SJCRH30 (cell line): ENCODE measurements around the gene PREX1. TPM values are rescaled to one million over a fixed set of nuclear protein-coding genes. Genes with fewer than 3 reads are reported as not detected.
A peak's percentile ranks its signal among the peaks of the same experiment; 100 is the strongest.

Experiments
- DNase-seq, 2 experiments: peaks; one replicate each; pipeline ENCODE4 v3.0.0-alpha.2; 2015 to 2020
- H3K27ac ChIP-seq: fragments of 250-450 bp; sonication (Bioruptor Pico); 2 replicates; pipeline ENCODE4 v1.5.1; 2020; ENCODE audit warnings: mild to moderate bottlenecking, moderate library complexity
- H3K27me3 ChIP-seq: fragments of 250-450 bp; sonication (Bioruptor Pico); 2 replicates; pipeline ENCODE4 v1.5.1; 2020; ENCODE audit warnings: mild to moderate bottlenecking, moderate library complexity
- H3K36me3 ChIP-seq: fragments of 250-450 bp; sonication (Bioruptor Pico); 2 replicates; pipeline ENCODE4 v1.5.1; 2020; ENCODE audit warnings: mild to moderate bottlenecking, moderate library complexity
- H3K4me1 ChIP-seq: fragments of 250-450 bp; sonication (Bioruptor Pico); 2 replicates; pipeline ENCODE4 v1.5.1; 2020; ENCODE audit warnings: mild to moderate bottlenecking, moderate library complexity
- H3K4me3 ChIP-seq: fragments of 250-450 bp; sonication (Bioruptor Pico); 2 replicates; pipeline ENCODE4 v1.5.1; 2020; ENCODE audit warnings: mild to moderate bottlenecking, moderate library complexity
- H3K9me3 ChIP-seq: fragments of 250-450 bp; sonication (Bioruptor Pico); replicated peaks from 2 replicates; pipeline ENCODE4 v1.5.1; 2020; ENCODE audit warnings: mild to moderate bottlenecking, moderate library complexity
- total RNA-seq: library from RNA; depleted of rRNA; stranded (reverse); fragments of >200 nt; shearing (Covaris generic); gene quantifications from 2 replicates; pipeline ENCODE4 v1.2.3, GENCODE V29; 2014

PREX1 gene
- total RNA-seq, 1 experiment from 2014 or later = 88.9 TPM

GRCh38 chr20:48631114-48632016 lies 196.4 kb downstream of the PREX1 start:
- Histone ChIP-seq H3K9me3 (no peaks in the 10 kb centered on the region), H3K4me1 (peaks cover 42% of the 10 kb centered on the region), H3K4me3 (no peak overlapping the region), H3K27me3 (no peaks in the 10 kb centered on the region), H3K27ac (peak overlapping the region; percentile 66), H3K36me3 (peaks cover 18% of the 10 kb centered on the region)
- DNase-seq = peak; percentile 87 to 96

DNA sequence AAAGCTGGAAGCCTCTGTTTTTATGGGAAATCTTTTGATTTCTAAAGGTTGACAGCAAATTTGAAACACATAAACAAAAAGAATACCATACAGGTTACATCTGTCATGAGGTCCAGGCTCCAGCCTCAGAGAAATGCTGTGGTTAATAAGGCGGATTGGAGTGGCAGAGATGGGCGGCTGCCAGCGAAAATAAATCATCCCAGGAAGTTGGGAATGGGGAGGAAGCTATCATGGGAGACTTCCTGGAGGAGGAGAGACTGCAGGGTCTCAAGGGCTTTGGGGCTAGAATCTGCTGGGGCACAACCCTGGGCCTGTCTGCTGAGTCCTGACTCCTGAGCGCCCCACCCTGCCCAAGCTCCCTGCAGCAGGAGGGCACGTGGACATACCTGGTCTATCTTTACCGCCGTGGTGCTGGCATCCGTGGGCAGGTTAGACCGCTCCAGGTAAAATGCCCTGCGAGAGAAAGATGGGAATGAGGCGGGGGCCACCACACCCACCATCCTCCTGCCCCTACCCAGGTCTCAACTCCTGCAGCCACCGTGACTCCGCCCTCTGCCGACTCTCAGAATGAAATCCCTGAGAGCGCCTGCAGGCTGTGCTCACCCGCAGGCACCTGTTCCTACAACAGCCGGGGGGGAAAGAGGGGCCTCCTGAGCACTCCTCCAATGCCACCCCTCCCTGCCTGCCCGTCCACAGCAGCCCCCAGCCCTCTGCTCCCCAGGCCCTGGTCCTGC lies 197.3 kb downstream of the PREX1 start:
- Histone ChIP-seq H3K27ac (peak overlapping the region; percentile 66), H3K9me3 (no peaks in the 10 kb centered on the region), H3K36me3 (peaks cover 21% of the 10 kb centered on the region), H3K27me3 (no peaks in the 10 kb centered on the region), H3K4me1 (peaks cover 42% of the 10 kb centered on the region), H3K4me3 (no peak overlapping the region)
- DNase-seq = peak; percentile 71 to 76

- peaks cover 42% of the 10 kb centered on the region for H3K4me1 ChIP-seq
- H3K27ac ChIP-seq = no peak overlapping the region
- no peaks in the 10 kb centered on the region for H3K27me3 ChIP-seq
- H3K36me3 ChIP-seq = peaks cover 21% of the 10 kb centered on the region
- no peak overlapping the region for H3K4me3 ChIP-seq
- H3K9me3 ChIP-seq = no peaks in the 10 kb centered on the region
- no peak for DNase-seq
Observed at GRCh38 chr20:48629960-48630315, 197.9 kb downstream of the PREX1 start.

- no peaks in the 10 kb centered on the region for H3K27me3 ChIP-seq
- H3K36me3 ChIP-seq = peaks cover 21% of the 10 kb centered on the region
- peaks cover 42% of the 10 kb centered on the region for H3K4me1 ChIP-seq
- H3K27ac ChIP-seq = no peak overlapping the region
- no peaks in the 10 kb centered on the region for H3K9me3 ChIP-seq
- DNase-seq = peak; percentile 59 to 68
- no peak overlapping the region for H3K4me3 ChIP-seq
Observed at GRCh38 chr20:48629069-48629959, 198.5 kb downstream of the PREX1 start.

DNA sequence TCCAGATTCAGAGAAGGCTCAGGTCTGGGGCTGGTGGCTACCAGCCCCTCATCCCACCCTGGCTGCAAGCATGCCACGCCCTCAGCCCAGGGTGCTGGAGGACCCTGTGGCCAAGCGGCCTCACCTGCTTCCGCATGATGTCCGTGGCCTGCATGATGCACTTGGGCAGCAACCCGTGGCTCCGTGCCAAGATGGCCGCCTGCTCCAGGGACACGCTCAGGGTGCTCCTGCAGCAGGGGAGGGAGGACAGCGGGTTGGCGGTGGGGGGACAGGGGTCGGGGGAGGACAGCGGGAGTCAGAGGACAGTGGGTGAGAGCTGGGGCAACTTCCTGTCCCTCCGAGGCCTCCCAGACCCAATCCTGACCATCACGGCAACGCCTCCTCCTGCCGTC lies 200.1 kb downstream of the PREX1 start:
- DNase-seq = no peak
- Histone ChIP-seq H3K36me3 (peaks cover 21% of the 10 kb centered on the region), H3K9me3 (no peaks in the 10 kb centered on the region), H3K4me1 (peaks cover 35% of the 10 kb centered on the region), H3K27ac (no peak overlapping the region), H3K4me3 (no peak overlapping the region), H3K27me3 (no peaks in the 10 kb centered on the region)

DNA sequence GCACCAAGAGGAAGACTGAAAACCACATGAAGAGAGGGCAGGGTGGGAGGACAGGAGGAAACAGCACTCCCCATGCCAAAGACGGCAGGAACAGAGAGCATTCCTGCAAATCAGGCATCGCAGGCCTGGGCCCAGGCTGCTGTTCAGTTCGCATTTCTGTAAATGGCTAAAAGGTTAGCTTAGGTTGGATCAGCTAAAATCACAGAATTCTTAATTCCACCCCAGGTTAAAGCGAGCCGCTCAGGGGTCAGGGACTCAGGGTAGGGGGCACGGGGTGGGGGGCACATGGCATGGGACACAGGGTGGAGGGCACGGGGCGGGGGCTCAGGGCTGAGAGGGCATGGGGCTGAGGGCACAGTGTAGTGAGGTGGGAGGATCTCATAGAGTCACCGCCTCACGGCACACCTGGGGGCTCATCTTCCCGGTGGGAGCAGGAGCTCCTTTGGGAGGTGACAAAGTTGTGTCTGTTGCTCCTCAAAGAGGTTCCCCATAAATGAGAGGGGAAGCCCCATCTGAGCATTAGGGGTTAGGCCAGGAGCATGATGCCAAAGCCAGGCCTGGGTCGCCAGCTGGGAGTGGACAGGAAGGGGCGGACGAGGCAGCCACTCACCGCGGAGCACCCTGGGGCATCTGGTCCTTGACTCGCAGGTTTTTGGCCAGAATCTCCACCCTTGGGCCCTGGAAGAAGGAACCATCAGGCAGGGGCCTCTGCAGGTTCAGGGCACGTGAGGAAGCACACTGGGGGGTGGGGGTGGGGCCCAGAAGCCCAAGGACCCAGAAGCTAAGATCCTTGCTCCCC lies 200.7 kb downstream of the PREX1 start:
- H3K9me3 ChIP-seq = no peaks in the 10 kb centered on the region
- H3K4me3 ChIP-seq = no peak overlapping the region
- no peak overlapping the region for H3K27ac ChIP-seq
- peaks cover 18% of the 10 kb centered on the region for H3K36me3 ChIP-seq
- H3K27me3 ChIP-seq = no peaks in the 10 kb centered on the region
- H3K4me1 ChIP-seq = peaks cover 29% of the 10 kb centered on the region
- DNase-seq = no peak

- Histone ChIP-seq H3K27ac (no peak overlapping the region), H3K9me3 (no peaks in the 10 kb centered on the region), H3K4me3 (no peak overlapping the region), H3K4me1 (peaks cover 22% of the 10 kb centered on the region), H3K27me3 (no peaks in the 10 kb centered on the region), H3K36me3 (peaks cover 14% of the 10 kb centered on the region)
- DNase-seq = no peak
Observed at GRCh38 chr20:48626226-48626937, 201.4 kb downstream of the PREX1 start.

GRCh38 chr20:48625136-48625900 lies 202.5 kb downstream of the PREX1 start:
- H3K4me3 ChIP-seq = no peak overlapping the region
- H3K27ac ChIP-seq = no peak overlapping the region
- peaks cover 14% of the 10 kb centered on the region for H3K36me3 ChIP-seq
- no peaks in the 10 kb centered on the region for H3K27me3 ChIP-seq
- H3K9me3 ChIP-seq = no peaks in the 10 kb centered on the region
- H3K4me1 ChIP-seq = peaks cover 19% of the 10 kb centered on the region
- DNase-seq = no peak

GRCh38 chr20:48624315-48625020 lies 203.3 kb downstream of the PREX1 start:
- H3K27me3 ChIP-seq = no peaks in the 10 kb centered on the region
- H3K27ac ChIP-seq = no peak overlapping the region
- peaks cover 9% of the 10 kb centered on the region; the same call in 1 of the 2 replicates for H3K36me3 ChIP-seq
- H3K4me1 ChIP-seq = peaks cover 25% of the 10 kb centered on the region
- no peak for DNase-seq
- H3K9me3 ChIP-seq = no peaks in the 10 kb centered on the region
- no peak overlapping the region for H3K4me3 ChIP-seq

DNA sequence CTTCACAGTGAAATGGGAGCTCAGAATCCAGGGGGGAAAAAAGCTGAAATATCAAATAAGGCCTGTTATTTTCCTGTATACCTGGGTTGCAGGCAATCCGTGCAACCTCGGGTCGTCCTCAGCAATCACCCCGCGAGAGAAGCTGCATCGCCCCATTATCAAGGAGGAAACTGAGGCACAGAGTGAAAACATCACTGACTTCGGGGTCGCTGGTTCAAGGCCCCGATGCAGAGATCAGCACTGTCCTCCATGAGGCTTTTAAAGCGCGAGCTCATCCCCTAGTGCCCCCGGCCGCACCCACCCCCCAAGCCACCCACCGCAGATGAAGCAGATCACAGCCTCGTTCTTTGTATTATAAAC lies 203.9 kb downstream of the PREX1 start:
- no peak for DNase-seq
- Histone ChIP-seq H3K4me3 (no peak overlapping the region), H3K9me3 (no peaks in the 10 kb centered on the region), H3K36me3 (peaks cover 9% of the 10 kb centered on the region; the same call in 1 of the 2 replicates), H3K27ac (no peak overlapping the region), H3K27me3 (no peaks in the 10 kb centered on the region), H3K4me1 (peaks cover 25% of the 10 kb centered on the region)

DNA sequence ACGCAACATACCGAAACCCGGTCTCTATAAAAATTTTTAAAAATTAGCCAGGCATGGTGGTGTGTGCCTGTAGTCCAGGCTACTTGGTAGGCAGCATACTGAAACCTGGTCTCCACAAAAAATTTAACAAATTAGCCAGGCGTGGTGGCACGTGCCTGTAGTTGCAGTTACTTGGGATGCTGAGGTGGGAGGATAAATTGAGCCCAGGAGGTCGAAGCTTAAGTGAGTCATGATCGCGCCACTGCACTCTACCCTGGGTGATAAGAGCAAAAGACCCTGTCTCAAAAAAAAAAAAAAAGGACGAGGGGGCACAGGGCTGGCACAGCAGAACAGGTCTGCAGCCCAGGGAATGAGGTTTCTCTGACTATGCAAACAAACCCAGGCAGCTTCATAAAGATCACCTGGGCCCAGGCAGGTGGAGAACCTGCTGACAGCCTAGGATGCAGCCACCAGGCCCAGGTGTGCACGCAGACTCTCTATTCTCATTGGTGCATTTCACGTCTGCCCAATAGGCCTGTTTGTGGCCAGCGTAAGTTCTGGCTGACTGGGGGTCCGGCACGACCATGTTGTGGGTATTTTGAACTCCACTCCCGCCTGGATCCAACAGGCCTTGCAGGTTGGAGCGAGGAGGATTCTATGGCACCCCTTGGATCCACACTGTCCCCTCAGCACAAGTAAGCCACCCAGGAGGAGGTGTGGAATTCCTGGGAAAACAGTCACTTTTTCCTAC lies 204.5 kb downstream of the PREX1 start:
- no peak overlapping the region for H3K4me3 ChIP-seq
- no peaks in the 10 kb centered on the region for H3K27me3 ChIP-seq
- no peaks in the 10 kb centered on the region for H3K9me3 ChIP-seq
- DNase-seq = no peak
- peaks cover 20% of the 10 kb centered on the region for H3K4me1 ChIP-seq
- no peak overlapping the region for H3K27ac ChIP-seq
- H3K36me3 ChIP-seq = peaks cover 9% of the 10 kb centered on the region; the same call in 1 of the 2 replicates

GRCh38 chr20:48622421-48622820 lies 205.4 kb downstream of the PREX1 start:
- Histone ChIP-seq H3K27ac (no peak overlapping the region), H3K36me3 (peaks cover 9% of the 10 kb centered on the region; the same call in 1 of the 2 replicates), H3K4me1 (peaks cover 20% of the 10 kb centered on the region), H3K4me3 (no peak overlapping the region), H3K27me3 (no peaks in the 10 kb centered on the region), H3K9me3 (no peaks in the 10 kb centered on the region)
- no peak for DNase-seq
